K562 (cell line): ENCODE data around the gene IQCN. TPM values are rescaled to one million over a fixed set of nuclear protein-coding genes. Genes with fewer than 3 reads are reported as not detected.

Experiments used
- BCLAF1 ChIP-seq, 2 experiments: fragments of 450-650 bp in 1 of 2; IDR thresholded peaks; 2 replicates each; pipeline ENCODE4 v1.6.1; 2011 to 2017; ENCODE audit warnings: low read depth in 2 of 2, antibody characterized with exemption in 1 of 2, borderline replicate concordance in 1 of 2, low read length in 1 of 2, mild to moderate bottlenecking in 1 of 2, mixed read lengths in 1 of 2; ENCODE audit not compliant: control insufficient read depth in 1 of 2
- CBX1 ChIP-seq: sonication (generic); IDR thresholded peaks from 2 replicates; pipeline ENCODE4 v1.6.1; 2016; ENCODE audit warnings: antibody characterized with exemption, low read depth, mild to moderate bottlenecking
- E2F1 ChIP-seq: sonication (generic); formaldehyde crosslinking; IDR thresholded peaks from 2 replicates; pipeline ENCODE4 v1.8.1; 2023; ENCODE audit warnings: mild to moderate bottlenecking, missing genetic modification reagents, moderate library complexity
- EWSR1 ChIP-seq: fragments of 450-650 bp; IDR thresholded peaks from 2 replicates; pipeline ENCODE4 v1.6.1; 2018; ENCODE audit warnings: borderline replicate concordance, mild to moderate bottlenecking, low read depth, moderate library complexity; ENCODE audit not compliant: partially characterized antibody
- FIP1L1 ChIP-seq: fragments of 200-400 bp; formaldehyde crosslinking; IDR thresholded peaks from 2 replicates; pipeline ENCODE4 v1.6.1; 2018; ENCODE audit warnings: mild to moderate bottlenecking, low read depth, low read length; ENCODE audit not compliant: poor library complexity, severe bottlenecking
- GABPA ChIP-seq: fragments of 200-800 bp; sonication (Bioruptor generic); conservative IDR thresholded peaks from 2 replicates; pipeline ENCODE4 v1.6.1; 2016; ENCODE audit warnings: low read depth, missing genetic modification characterization, missing compliant biosample characterization
- HDAC1 ChIP-seq, 2 experiments: fragments of 450-650 bp; IDR thresholded peaks; 2 replicates each; pipeline ENCODE4 v1.6.1; 2016 to 2017; ENCODE audit warnings: inconsistent platforms in 1 of 2, mild to moderate bottlenecking in 1 of 2, moderate library complexity in 1 of 2
- HMGN3 ChIP-seq: IDR thresholded peaks from 2 replicates; pipeline ENCODE4 v1.6.1; 2011; ENCODE audit warnings: borderline replicate concordance, low read depth, mild to moderate bottlenecking, mixed read lengths, low read length; ENCODE audit not compliant: insufficient read length; ENCODE audit errors: extremely low read depth
- HNRNPH1 ChIP-seq: fragments of 200-400 bp; formaldehyde crosslinking; optimal IDR thresholded peaks from 2 replicates; pipeline ENCODE3; 2017; ENCODE audit warnings: low read depth, mild to moderate bottlenecking, low read length, moderate library complexity
- MAZ ChIP-seq, 2 experiments: fragments of 450-650 bp in 1 of 2; sonication (generic) in 1 of 2; formaldehyde crosslinking; IDR thresholded peaks in 1 of 2; conservative IDR thresholded peaks in 1 of 2; 2 replicates each; pipeline versions ENCODE4 v1.4.0 to v1.5.0; 2020; ENCODE audit warnings: mild to moderate bottlenecking in 1 of 2, missing genetic modification reagents in 1 of 2
- MECOM ChIP-seq: fragments of 250-450 bp; sonication (Bioruptor Pico); IDR thresholded peaks from 2 replicates; pipeline ENCODE4 v1.8.0; 2022; ENCODE audit warnings: inconsistent platforms
- MYC ChIP-seq, 2 experiments: fragments of 250-450 bp in 1 of 2; sonication (Bioruptor Pico) in 1 of 2; IDR thresholded peaks; 2 replicates each; pipeline versions ENCODE4 v1.5.1 to v1.6.1; 2012 to 2021; ENCODE audit warnings: low read depth in 2 of 2, borderline replicate concordance in 1 of 2, improper control_type of control experiment in 1 of 2, low read length in 1 of 2, mild to moderate bottlenecking in 1 of 2, moderate library complexity in 1 of 2
- POLR2H ChIP-seq: IDR thresholded peaks from 2 replicates; pipeline ENCODE4 v1.6.1; 2016; ENCODE audit warnings: missing genetic modification characterization, low read depth, mild to moderate bottlenecking, control low read depth, missing compliant biosample characterization, moderate library complexity
- PREB ChIP-seq: sonication (generic); formaldehyde crosslinking; IDR thresholded peaks from 2 replicates; pipeline ENCODE4 v1.8.1; 2023; ENCODE audit warnings: mild to moderate bottlenecking, missing genetic modification reagents
- RBM15 ChIP-seq: fragments of 200-400 bp; formaldehyde crosslinking; IDR thresholded peaks from 2 replicates; pipeline ENCODE4 v1.6.1; 2018; ENCODE audit warnings: mild to moderate bottlenecking, low read length, moderate library complexity; ENCODE audit not compliant: insufficient read depth
- SMARCA5 ChIP-seq: fragments of 450-650 bp; IDR thresholded peaks from 2 replicates; pipeline ENCODE4 v1.6.1; 2016
- TCFL5 ChIP-seq: fragments of 250-450 bp; sonication (Bioruptor Pico); conservative IDR thresholded peaks from 2 replicates; pipeline ENCODE4 v1.6.1; 2021; ENCODE audit warnings: mild to moderate bottlenecking, moderate library complexity, matching md5 sums
- TEAD1 ChIP-seq, 2 experiments: fragments of 450-650 bp in 1 of 2; sonication (generic) in 1 of 2; formaldehyde crosslinking; IDR thresholded peaks; 2 replicates each; pipeline versions ENCODE4 v1.4.0 to v1.8.0; 2020 to 2022; ENCODE audit warnings: mild to moderate bottlenecking in 2 of 2, missing genetic modification reagents in 1 of 2
- ZBTB12 ChIP-seq: fragments of 250-450 bp; sonication (Bioruptor Pico); IDR thresholded peaks from 2 replicates; pipeline ENCODE4 v1.4.0; 2020
- polyA plus RNA-seq, 8 experiments: library from polyadenylated mRNA; depleted of rRNA in 4 of 8; stranded (reverse) in 5 of 8; unstranded in 3 of 8; fragments of >200 nt; fragmentation: Nextera tagmentation in 2 of 8; fragmentation: Illumina TruSeq in 1 of 8; extraction: Ambion mirVana in 2 of 8; extraction: Trizol in 1 of 8; gene quantifications; 2 replicates each; pipeline versions ENCODE4 v1.2.1 to v1.2.3, GENCODE V29; 2011 to 2014; ENCODE audit warnings: inconsistent platforms in 1 of 8, missing spikeins in 1 of 8
- total RNA-seq, 7 experiments: library from RNA; depleted of rRNA in 6 of 7; stranded (reverse); fragments of >200 nt in 6 of 7; fragmentation: Illumina TruSeq in 2 of 7; extraction: Trizol in 2 of 7; gene quantifications; 2 replicates each; pipeline versions ENCODE4 v1.2.1 to v1.2.3, GENCODE V29; 2011 to 2021; ENCODE audit warnings: low replicate concordance in 1 of 7

IQCN gene
- total and polyA plus RNA-seq, 9 of the 15 experiments (the other 6 are each of a cell fraction or from before 2014, with no cell fraction given), result 0.01 to 0.07 (median 0.04) TPM; not detected in 3

GRCh38 chr19:18300930-18301717 is 26.9 kb upstream of the IQCN start (continued):
- TF ChIP-seq TCFL5 (CRISPR knock-in tag), result no peak
- no peak for TF ChIP-seq EWSR1
- TF ChIP-seq ZBTB12, result no peak
- TF ChIP-seq SMARCA5, result peak; percentile 46; the same call in 1 of the 2 replicates
- TF ChIP-seq TEAD1 (CRISPR knock-in tag; IDR thresholded peaks at IDR 0.05), result no peak
- TF ChIP-seq HMGN3, result peak; percentile 50
- TF ChIP-seq HDAC1 (IDR thresholded peaks at IDR 0.05), result no peak
- no peak for TF ChIP-seq GABPA (tag)
- no peak for TF ChIP-seq POLR2H (tag)
- TF ChIP-seq MYC (IDR thresholded peaks at IDR 0.05; ENCODE audit: low read depth, low read length), result no peak
- TF ChIP-seq MYC (CRISPR knock-in tag; IDR thresholded peaks at IDR 0.05; ENCODE audit: borderline replicate concordance, low read depth), result no peak
- TF ChIP-seq FIP1L1, result no peak
- no peak for TF ChIP-seq BCLAF1 (IDR thresholded peaks at IDR 0.05; ENCODE audit: borderline replicate concordance in 1 of 2, control insufficient read depth in 1 of 2, low read depth in 2 of 2, low read length in 1 of 2)
- TF ChIP-seq E2F1 (CRISPR knock-in tag), result no peak
- no peak for TF ChIP-seq RBM15
- peak; percentile 29 to 51; a peak in 1 of 4 replicates for TF ChIP-seq MAZ (CRISPR knock-in tag; conservative IDR thresholded peaks at IDR 0.05 in 1 of 2, IDR thresholded peaks at IDR 0.05 in 1 of 2)
- no peak for TF ChIP-seq PREB (CRISPR knock-in tag)
- 0 out of 2 replicates have a peak, but pooled peaks have one; percentile 5 for TF ChIP-seq CBX1
- no peak for TF ChIP-seq MECOM (CRISPR knock-in tag)
- TF ChIP-seq HNRNPH1, result no peak
